HCT116 (cell line): Measurements from ENCODE around the gene FAM241A. TPM values are rescaled to one million over a fixed set of nuclear protein-coding genes. Genes with fewer than 3 reads are reported as not detected.

ENCODE experiments used
- ATAC-seq: fragments of 200-7000 bp; cut with Tn5 transposase; 2 replicates; pipeline ENCODE4 v1.9.1; 2020; ENCODE audit warnings: mild to moderate bottlenecking, moderate library complexity
- BruUV-seq: library from RNA; stranded (reverse); fragments of 400-500 nt; replicated peaks from 2 replicates; lab custom pipeline; 2021; lab: Mats Ljungman, UMichigan
- CTCF ChIA-PET: fragments of 300-600 bp; sonication (Branson Sonifier 250); formaldehyde crosslinking; loops from one replicate; lab custom pipeline; 2021; ENCODE audit warnings: antibody characterized with exemption; lab: Charles Lee
- POLR2A ChIA-PET: fragments of 300-600, 350-600 bp; sonication (Branson Sonifier 250); formaldehyde crosslinking; loops from one replicate; lab custom pipeline; 2021; ENCODE audit warnings: antibody characterized with exemption; lab: Charles Lee
- RAD21 ChIA-PET, 2 experiments: fragments of 300-600 bp; sonication (Branson Sonifier 250); formaldehyde crosslinking; loops; one replicate each; lab custom pipeline; 2023; ENCODE audit warnings: low total read pairs in 2 of 2; ENCODE audit not compliant: uncharacterized antibody in 2 of 2, unreplicated experiment in 2 of 2, low non-redundant PET in 1 of 2; lab: Charles Lee
- DNase-seq: peaks from one replicate; pipeline ENCODE4 v3.0.0-alpha.2; 2010; ENCODE audit warnings: low read depth, low spot score
- H2AFZ ChIP-seq: fragments of 200-600 bp; shearing (Covaris generic), sonication (generic); 2 replicates; pipeline ENCODE4 v1.6.1; 2017; ENCODE audit warnings: low read depth, mixed run types, mixed read lengths, antibody characterized with exemption, low read length; ENCODE audit not compliant: poor library complexity, severe bottlenecking
- H3K27ac ChIP-seq: 2 replicates; pipeline ENCODE4 v1.5.1; 2012; ENCODE audit warnings: low read depth, low read length
- H3K27me3 ChIP-seq: fragments of 200-600 bp; sonication (generic); 2 replicates; pipeline ENCODE4 v1.6.1; 2016; ENCODE audit warnings: mixed run types, low read length, mixed read lengths; ENCODE audit not compliant: insufficient read depth
- H3K36me3 ChIP-seq, 2 experiments: fragments of 200-500 bp in 1 of 2; fragments of 200-600 bp in 1 of 2; sonication (Bioruptor generic) in 1 of 2; sonication (generic) in 1 of 2; 2 replicates each; pipeline versions ENCODE4 v1.5.1 to v1.6.1; 2014 to 2016; ENCODE audit warnings: low read length in 2 of 2, inconsistent platforms in 1 of 2, mixed read lengths in 1 of 2, mixed run types in 1 of 2; ENCODE audit not compliant: insufficient read depth in 2 of 2, control insufficient read depth in 1 of 2
- H3K4me1 ChIP-seq, 2 experiments: fragments of 200-600 bp in 1 of 2; sonication (generic) in 1 of 2; 2 replicates each; pipeline versions ENCODE4 v1.5.1 to v1.6.1; 2012 to 2017; ENCODE audit warnings: low read length in 2 of 2, inconsistent platforms in 1 of 2, mild to moderate bottlenecking in 1 of 2, mixed read lengths in 1 of 2, mixed run types in 1 of 2, moderate library complexity in 1 of 2; ENCODE audit not compliant: insufficient read depth in 2 of 2, control insufficient read depth in 1 of 2
- H3K4me2 ChIP-seq: fragments of 200-600 bp; sonication (generic); 2 replicates; pipeline ENCODE4 v1.6.1; 2017; ENCODE audit warnings: mixed run types, low read length, mixed read lengths
- H3K4me3 ChIP-seq, 2 experiments: fragments of 200-600 bp in 1 of 2; sonication (generic) in 1 of 2; replicated peaks in 1 of 2; 2 replicates each; pipeline ENCODE4 v1.5.1; 2011 to 2016; ENCODE audit warnings: low read length in 2 of 2, control low read depth in 1 of 2, low read depth in 1 of 2, mild to moderate bottlenecking in 1 of 2, mixed read lengths in 1 of 2, mixed run types in 1 of 2
- H3K79me2 ChIP-seq: fragments of 200-600 bp; sonication (generic); 2 replicates; pipeline ENCODE4 v1.6.1; 2017; ENCODE audit warnings: mild to moderate bottlenecking, mixed run types, low read length, moderate library complexity, mixed read lengths; ENCODE audit not compliant: insufficient read depth
- H3K9ac ChIP-seq: fragments of 200-600 bp; sonication (generic); 2 replicates; pipeline ENCODE4 v1.6.1; 2016; ENCODE audit warnings: low read length, mixed read lengths
- H3K9me2 ChIP-seq: fragments of 200-600 bp; sonication (generic), shearing (Covaris generic); 2 replicates; pipeline ENCODE4 v1.6.1; 2017; ENCODE audit warnings: mixed run types, mild to moderate bottlenecking, moderate library complexity; ENCODE audit not compliant: insufficient read depth
- H3K9me3 ChIP-seq, 2 experiments: fragments of 200-500 bp in 1 of 2; fragments of 200-600 bp in 1 of 2; sonication (Bioruptor generic) in 1 of 2; sonication (generic) in 1 of 2; 2 replicates each; pipeline ENCODE4 v1.6.1; 2014 to 2017; ENCODE audit warnings: low read length in 2 of 2, mixed read lengths in 2 of 2, inconsistent platforms in 1 of 2, low read depth in 1 of 2, mild to moderate bottlenecking in 1 of 2, mixed run types in 1 of 2, moderate library complexity in 1 of 2; ENCODE audit not compliant: control insufficient read depth in 1 of 2, insufficient read depth in 1 of 2
- H4K20me1 ChIP-seq: fragments of 200-600 bp; sonication (generic), shearing (Covaris generic); 2 replicates; pipeline ENCODE4 v1.6.1; 2017; ENCODE audit warnings: mixed run types, mild to moderate bottlenecking, moderate library complexity; ENCODE audit not compliant: insufficient read depth
- CBX3 ChIP-seq: IDR thresholded peaks from 2 replicates; pipeline ENCODE4 v1.6.1; 2012; ENCODE audit warnings: low read depth
- CEBPB ChIP-seq: IDR thresholded peaks from 2 replicates; pipeline ENCODE4 v1.6.1; 2012; ENCODE audit warnings: low read depth
- EGR1 ChIP-seq: IDR thresholded peaks from 2 replicates; pipeline ENCODE4 v1.6.1; 2012; ENCODE audit warnings: low read depth
- JUND ChIP-seq: IDR thresholded peaks from 2 replicates; pipeline ENCODE4 v1.6.1; 2012
- MAX ChIP-seq: IDR thresholded peaks from 2 replicates; pipeline ENCODE4 v1.6.1; 2012
- POLR2AphosphoS5 ChIP-seq: IDR thresholded peaks from 2 replicates; pipeline ENCODE4 v1.6.1; 2011; ENCODE audit warnings: mild to moderate bottlenecking, low read depth, low read length, moderate library complexity
- REST ChIP-seq: IDR thresholded peaks from 2 replicates; pipeline ENCODE4 v1.6.1; 2012; ENCODE audit warnings: low read depth
- SIN3A ChIP-seq: IDR thresholded peaks from 2 replicates; pipeline ENCODE4 v1.6.1; 2012; ENCODE audit warnings: low read depth
- SP1 ChIP-seq: IDR thresholded peaks from 2 replicates; pipeline ENCODE4 v1.6.1; 2012; ENCODE audit warnings: low read depth
- SRF ChIP-seq: IDR thresholded peaks from 2 replicates; pipeline ENCODE4 v1.6.1; 2012; ENCODE audit warnings: low read depth
- TCF7L2 ChIP-seq: IDR thresholded peaks from 2 replicates; pipeline ENCODE4 v1.7.0; 2011; ENCODE audit warnings: borderline replicate concordance, inconsistent platforms; ENCODE audit not compliant: insufficient read depth, insufficient read length; ENCODE audit errors: extremely low read depth
- YY1 ChIP-seq: IDR thresholded peaks from 2 replicates; pipeline ENCODE4 v1.6.1; 2011; ENCODE audit warnings: low read length, low read depth, moderate library complexity, mild to moderate bottlenecking; ENCODE audit not compliant: insufficient replicate concordance; ENCODE audit errors: extremely low read depth
- ZNF274 ChIP-seq: fragments of 200-500 bp; sonication (Bioruptor generic); IDR thresholded peaks from 2 replicates; pipeline ENCODE4 v1.6.1; 2014; ENCODE audit warnings: mild to moderate bottlenecking, low read depth, low read length, inconsistent platforms
- intact Hi-C: fragments of 100-400 bp; cut with micrococcal nuclease; formaldehyde crosslinking; loops from 2 replicates; pipeline ENCODE4 v1.10.0; 2022
- total RNA-seq: library from RNA; stranded (reverse); gene quantifications from one replicate; pipeline ENCODE4 v1.2.1, GENCODE V29; 2021; ENCODE audit not compliant: unreplicated experiment

The FAM241A gene
- total RNA-seq, 1 experiment from 2014 or later, result 4.5 TPM

- RAD21 ChIA-PET, result no interaction called here
- H3K9ac ChIP-seq, result no peak overlapping the region
- H4K20me1 ChIP-seq, result no peaks in the 10 kb centered on the region
- BruUV-seq, result no TSS peak
- POLR2A ChIA-PET, result no interaction called here
- no peaks in the 10 kb centered on the region for H3K36me3 ChIP-seq
- H2AFZ ChIP-seq, result no peak overlapping the region
- peaks cover 47% of the 10 kb centered on the region for H3K79me2 ChIP-seq
- intact Hi-C loops, result no loop called here
- no peaks in the 10 kb centered on the region for H3K9me2 ChIP-seq
- ATAC-seq (no peak), DNase-seq (no peak)
- peaks cover 0 to 2% of the 10 kb centered on the region in 2 experiments; a peak in 1 of 4 replicates for H3K4me1 ChIP-seq
- H3K4me3 ChIP-seq, result no peak overlapping the region
- CTCF ChIA-PET, result no interaction called here
- H3K9me3 ChIP-seq, result no peaks in the 10 kb centered on the region
- no peak overlapping the region for H3K4me2 ChIP-seq
- H3K27ac ChIP-seq, result no peak overlapping the region
- TF ChIP-seq CEBPB, result no peak
- no peak for TF ChIP-seq EGR1
- TF ChIP-seq TCF7L2, result no peak
- no peak for TF ChIP-seq SP1
- TF ChIP-seq CBX3, result no peak
- TF ChIP-seq JUND, result no peak
- no peak for TF ChIP-seq SIN3A
- TF ChIP-seq SRF, result no peak
- TF ChIP-seq YY1, result no peak
- TF ChIP-seq ZNF274, result no peak
- no peak for TF ChIP-seq MAX
- TF ChIP-seq REST, result no peak
- no peak for TF ChIP-seq POLR2AphosphoS5
- no peaks in the 10 kb centered on the region for H3K27me3 ChIP-seq
Measured at GRCh38 chr4:112152521-112152920, 7.3 kb downstream of the FAM241A start.
